Activated B cell treated with CpG ODN at 0.5 μM for 24 hours (primary cell): ENCODE data around the gene KRTAP6-2. TPM values are rescaled to one million over a fixed set of nuclear protein-coding genes. Genes with fewer than 3 reads are reported as not detected.

Experiments used
- ATAC-seq: fragments of 200-7000 bp; cut with Tn5 transposase; one replicate; pipeline ENCODE4 v1.10.0; 2021; ENCODE audit warnings: low read depth, mild to moderate bottlenecking, moderate library complexity
- CTCF ChIA-PET: fragments of 350-600 bp; sonication (Branson Sonifier 250); formaldehyde crosslinking; loops from one replicate; lab custom pipeline; 2021; ENCODE audit warnings: antibody characterized with exemption; lab: Charles Lee
- POLR2A ChIA-PET: fragments of 350-600 bp; sonication (Branson Sonifier 250); formaldehyde crosslinking; loops from one replicate; lab custom pipeline; 2021; ENCODE audit warnings: antibody characterized with exemption; lab: Charles Lee
- DNase-seq: peaks from one replicate; pipeline ENCODE4 v3.0.0; 2022
- H3K27ac Mint-ChIP-seq: one replicate; pipeline ENCODE4 v1.8.0; 2020; ENCODE audit warnings: mixed read lengths
- H3K27me3 Mint-ChIP-seq: one replicate; pipeline ENCODE4 v1.8.0; 2021; ENCODE audit warnings: mixed read lengths
- H3K36me3 Mint-ChIP-seq: one replicate; pipeline ENCODE4 v1.8.0; 2021; ENCODE audit warnings: low read depth, mixed read lengths
- H3K4me1 Mint-ChIP-seq: one replicate; pipeline ENCODE4 v1.8.0; 2021; ENCODE audit warnings: mixed read lengths
- H3K4me3 Mint-ChIP-seq: one replicate; pipeline ENCODE4 v1.8.0; 2020; ENCODE audit warnings: mild to moderate bottlenecking, mixed read lengths
- H3K9me3 Mint-ChIP-seq: one replicate; pipeline ENCODE4 v1.8.0; 2020; ENCODE audit warnings: mixed read lengths
- CTCF ChIP-seq: fragments of 200-600 bp; IDR thresholded peaks from one replicate; pipeline ENCODE4 v1.8.0; 2022; ENCODE audit warnings: antibody characterized with exemption, mild to moderate bottlenecking
- intact Hi-C: fragments of 100-400 bp; cut with micrococcal nuclease; formaldehyde crosslinking; loops from one replicate; pipeline ENCODE4 v1.15.1; 2024
- total RNA-seq: library from RNA; stranded (reverse); gene quantifications from 2 replicates; pipeline ENCODE4 v1.2.3, GENCODE V29; 2022

Gene KRTAP6-2
- total RNA-seq, 1 donor from 2014 or later: not detected

- Mint-ChIP-seq H3K9me3 (peaks cover 5% of the 10 kb centered on the region), H3K36me3 (no peaks in the 10 kb centered on the region), H3K4me1 (no peaks in the 10 kb centered on the region), H3K4me3 (no peak overlapping the region), H3K27ac (no peak overlapping the region), H3K27me3 (no peaks in the 10 kb centered on the region)
- TF ChIP-seq CTCF: no peak
- intact Hi-C loops: no loop called here
- POLR2A ChIA-PET: no interaction called here
- no peak for ATAC-seq
- no peak for DNase-seq
- CTCF ChIA-PET: no interaction called here
These were observed 18.6 kb downstream of the KRTAP6-2 start for GRCh38 chr21:30580132-30580531.

- Mint-ChIP-seq H3K27me3 (no peaks in the 10 kb centered on the region), H3K4me1 (no peaks in the 10 kb centered on the region), H3K9me3 (peaks cover under 1% of the 10 kb centered on the region), H3K27ac (no peak overlapping the region), H3K36me3 (no peaks in the 10 kb centered on the region), H3K4me3 (no peak overlapping the region)
- DNase-seq (no peak), ATAC-seq (no peak)
- CTCF ChIA-PET: no interaction called here
- POLR2A ChIA-PET: no interaction called here
- intact Hi-C loops: no loop called here
- no peak for TF ChIP-seq CTCF
These were observed 19.4 kb downstream of the KRTAP6-2 start for GRCh38 chr21:30579346-30579745.

GRCh38 chr21:30577766-30578165 is 20.9 kb downstream of the KRTAP6-2 start:
- POLR2A ChIA-PET: no interaction called here
- Mint-ChIP-seq H3K27ac (no peak overlapping the region), H3K4me3 (no peak overlapping the region), H3K36me3 (no peaks in the 10 kb centered on the region), H3K9me3 (peaks cover 3% of the 10 kb centered on the region), H3K27me3 (no peaks in the 10 kb centered on the region), H3K4me1 (no peaks in the 10 kb centered on the region)
- no peak for DNase-seq
- ATAC-seq: no peak
- intact Hi-C loops: no loop called here
- TF ChIP-seq CTCF: no peak
- CTCF ChIA-PET: no interaction called here

- no peak overlapping the region for H3K27ac Mint-ChIP-seq
These were observed 31.1 kb downstream of the KRTAP6-2 start for GRCh38 chr21:30567617-30568016.

GRCh38 chr21:30563630-30564029 is 35.1 kb downstream of the KRTAP6-2 start:
- H3K36me3 Mint-ChIP-seq: no peaks in the 10 kb centered on the region
- no peaks in the 10 kb centered on the region for H3K27me3 Mint-ChIP-seq
- CTCF ChIA-PET: no interaction called here
- ATAC-seq (no peak), DNase-seq (no peak)
- no peak overlapping the region for H3K27ac Mint-ChIP-seq
- intact Hi-C loops: no loop called here
- no peaks in the 10 kb centered on the region for H3K4me1 Mint-ChIP-seq
- H3K9me3 Mint-ChIP-seq: peaks cover 3% of the 10 kb centered on the region
- POLR2A ChIA-PET: no interaction called here
- TF ChIP-seq CTCF: no peak
- H3K4me3 Mint-ChIP-seq: no peak overlapping the region

More at GRCh38 chr21:30567617-30568016, 31.1 kb downstream of the KRTAP6-2 start:
- Mint-ChIP-seq H3K4me3 (no peak overlapping the region), H3K4me1 (no peaks in the 10 kb centered on the region), H3K36me3 (no peaks in the 10 kb centered on the region), H3K9me3 (peaks cover 2% of the 10 kb centered on the region), H3K27me3 (no peaks in the 10 kb centered on the region)
- intact Hi-C loops: no loop called here
- no peak for ATAC-seq
- TF ChIP-seq CTCF: no peak
- ChIA-PET POLR2A (no interaction called here), CTCF (no interaction called here)
- no peak for DNase-seq
